H9 (cell line): ENCODE results near the gene ZBTB20. TPM values are rescaled to one million over a fixed set of nuclear protein-coding genes. Genes with fewer than 3 reads are reported as not detected.

Source experiments
- DNase-seq: peaks from one replicate; pipeline ENCODE4 v3.0.0-alpha.2; 2017
- H2AFZ ChIP-seq: one replicate; pipeline ENCODE4 v1.6.1; 2013; ENCODE audit warnings: mild to moderate bottlenecking, low read length, control low read depth, moderate library complexity
- H2AK5ac ChIP-seq: 2 replicates; pipeline ENCODE4 v1.6.1; 2013; ENCODE audit warnings: low read length, control low read depth, mixed read lengths; ENCODE audit not compliant: insufficient read length
- H2BK120ac ChIP-seq: one replicate; pipeline ENCODE4 v1.6.1; 2013; ENCODE audit warnings: low read depth, mild to moderate bottlenecking, low read length, control low read depth, inconsistent platforms; ENCODE audit not compliant: poor library complexity, severe bottlenecking
- H2BK12ac ChIP-seq: 2 replicates; pipeline ENCODE4 v1.6.1; 2013; ENCODE audit warnings: low read length, control low read depth, mixed read lengths, low read depth; ENCODE audit not compliant: insufficient read length
- H2BK15ac ChIP-seq: 2 replicates; pipeline ENCODE4 v1.6.1; 2013; ENCODE audit warnings: low read depth, low read length, control low read depth
- H2BK20ac ChIP-seq: one replicate; pipeline ENCODE4 v1.6.1; 2013; ENCODE audit warnings: low read depth, mild to moderate bottlenecking, low read length, control low read depth, inconsistent platforms; ENCODE audit not compliant: poor library complexity, severe bottlenecking
- H2BK5ac ChIP-seq: 2 replicates; pipeline ENCODE4 v1.6.1; 2013; ENCODE audit warnings: low read length, control low read depth, mixed read lengths; ENCODE audit not compliant: insufficient read length
- H3K14ac ChIP-seq: 2 replicates; pipeline ENCODE4 v1.6.1; 2013; ENCODE audit warnings: low read length, control low read depth; ENCODE audit not compliant: insufficient read depth
- H3K18ac ChIP-seq: 2 replicates; pipeline ENCODE4 v1.6.1; 2013; ENCODE audit warnings: low read depth, mild to moderate bottlenecking, mixed read lengths, low read length, control low read depth; ENCODE audit not compliant: insufficient read length
- H3K23ac ChIP-seq: 2 replicates; pipeline ENCODE4 v1.6.1; 2013; ENCODE audit warnings: low read length, control low read depth, mixed read lengths, low read depth; ENCODE audit not compliant: insufficient read length
- H3K23me2 ChIP-seq: 2 replicates; pipeline ENCODE4 v1.6.1; 2013; ENCODE audit warnings: low read depth, mild to moderate bottlenecking, mixed read lengths, low read length, control low read depth; ENCODE audit not compliant: insufficient read length, poor library complexity, severe bottlenecking
- H3K27ac ChIP-seq: 2 replicates; pipeline ENCODE4 v1.5.1; 2013; ENCODE audit warnings: low read length, control low read depth, mixed read lengths, low read depth; ENCODE audit not compliant: insufficient read length
- H3K27me3 ChIP-seq: 2 replicates; pipeline ENCODE4 v1.6.1; 2013; ENCODE audit warnings: low read length, control low read depth, inconsistent platforms; ENCODE audit not compliant: insufficient read depth
- H3K4ac ChIP-seq: 2 replicates; pipeline ENCODE4 v1.6.1; 2013; ENCODE audit warnings: low read depth, mild to moderate bottlenecking, control low read depth, inconsistent platforms, low read length, moderate library complexity
- H3K4me1 ChIP-seq: 2 replicates; pipeline ENCODE4 v1.6.1; 2013; ENCODE audit warnings: low read length, control low read depth, inconsistent platforms; ENCODE audit not compliant: insufficient read depth
- H3K4me2 ChIP-seq: 2 replicates; pipeline ENCODE4 v1.6.1; 2013; ENCODE audit warnings: low read length, control low read depth, mixed read lengths; ENCODE audit not compliant: insufficient read length, insufficient read depth
- H3K56ac ChIP-seq: 2 replicates; pipeline ENCODE4 v1.6.1; 2013; ENCODE audit warnings: low read depth, mild to moderate bottlenecking, mixed read lengths, low read length, control low read depth; ENCODE audit not compliant: insufficient read length
- H3K79me1 ChIP-seq: 2 replicates; pipeline ENCODE4 v1.6.1; 2013; ENCODE audit warnings: low read depth, mild to moderate bottlenecking, moderate library complexity, low read length, control low read depth, inconsistent platforms; ENCODE audit not compliant: insufficient read depth, poor library complexity, severe bottlenecking
- H3K79me2 ChIP-seq: 2 replicates; pipeline ENCODE4 v1.6.1; 2013; ENCODE audit warnings: low read length, control low read depth, inconsistent platforms; ENCODE audit not compliant: insufficient read depth
- H3K9ac ChIP-seq: 2 replicates; pipeline ENCODE4 v1.6.1; 2013; ENCODE audit warnings: low read length, control low read depth, mixed read lengths; ENCODE audit not compliant: insufficient read length; ENCODE audit errors: extremely low read depth
- H3K9me3 ChIP-seq: one replicate; pipeline ENCODE4 v1.6.1; 2013; ENCODE audit warnings: low read depth, low read length, inconsistent platforms; ENCODE audit not compliant: control insufficient read depth
- H3T11ph ChIP-seq: one replicate; pipeline ENCODE4 v1.6.1; 2013; ENCODE audit warnings: mild to moderate bottlenecking, low read length, control low read depth, inconsistent platforms
- H4K20me1 ChIP-seq: one replicate; pipeline ENCODE4 v1.6.1; 2013; ENCODE audit not compliant: control insufficient read depth, insufficient read length, insufficient read depth
- H4K5ac ChIP-seq: 2 replicates; pipeline ENCODE4 v1.6.1; 2013; ENCODE audit warnings: low read depth, mild to moderate bottlenecking, mixed read lengths, low read length, control low read depth; ENCODE audit not compliant: insufficient read length
- H4K8ac ChIP-seq: replicated peaks from 2 replicates; pipeline ENCODE4 v1.6.1; 2013; ENCODE audit warnings: low read length, control low read depth, mixed read lengths, low read depth; ENCODE audit not compliant: insufficient read length
- H4K91ac ChIP-seq: 2 replicates; pipeline ENCODE4 v1.6.1; 2013; ENCODE audit warnings: low read depth, mild to moderate bottlenecking, moderate library complexity, mixed read lengths, low read length, control low read depth; ENCODE audit not compliant: insufficient read length
- H3K27ac Mint-ChIP-seq, 3 experiments: 2 replicates in 2 of 3; 3 replicates in 1 of 3; pipeline ENCODE4 v1.8.0; 2020 to 2021; ENCODE audit warnings: mixed read lengths in 3 of 3, mild to moderate bottlenecking in 1 of 3, moderate library complexity in 1 of 3
- H3K27me3 Mint-ChIP-seq: 2 replicates; pipeline ENCODE4 v1.8.0; 2021; ENCODE audit warnings: low read depth, mild to moderate bottlenecking, moderate library complexity, mixed read lengths
- H3K36me3 Mint-ChIP-seq, 3 experiments: 2 replicates in 2 of 3; 3 replicates in 1 of 3; pipeline ENCODE4 v1.8.0; 2020 to 2021; ENCODE audit warnings: low read depth in 3 of 3, mixed read lengths in 3 of 3; ENCODE audit not compliant: insufficient read depth in 1 of 3
- H3K4me1 Mint-ChIP-seq, 2 experiments: 2 replicates each; pipeline ENCODE4 v1.8.0; 2020; ENCODE audit warnings: mixed read lengths in 2 of 2
- H3K4me3 Mint-ChIP-seq, 2 experiments: 2 replicates in 1 of 2; 3 replicates in 1 of 2; pipeline ENCODE4 v1.8.0; 2020 to 2021; ENCODE audit warnings: mild to moderate bottlenecking in 2 of 2, mixed read lengths in 2 of 2, moderate library complexity in 1 of 2
- H3K9me3 Mint-ChIP-seq, 2 experiments: 2 replicates in 1 of 2; 3 replicates in 1 of 2; pipeline ENCODE4 v1.8.0; 2020; ENCODE audit warnings: mild to moderate bottlenecking in 2 of 2, mixed read lengths in 2 of 2, moderate library complexity in 1 of 2
- total RNA-seq: library from RNA; stranded (reverse); gene quantifications from 2 replicates; pipeline ENCODE4 v1.2.1, GENCODE V29; 2021
- TF ChIP-seq, protein P1 (sequence below): fragments of 200-600 bp; sonication (generic); conservative IDR thresholded peaks from 3 replicates; pipeline ENCODE4 v1.8.0; 2021; ENCODE audit warnings: antibody characterized with exemption, mild to moderate bottlenecking

The ZBTB20 gene
- total RNA-seq, 1 experiment from 2014 or later = 0.70 TPM

DNA sequence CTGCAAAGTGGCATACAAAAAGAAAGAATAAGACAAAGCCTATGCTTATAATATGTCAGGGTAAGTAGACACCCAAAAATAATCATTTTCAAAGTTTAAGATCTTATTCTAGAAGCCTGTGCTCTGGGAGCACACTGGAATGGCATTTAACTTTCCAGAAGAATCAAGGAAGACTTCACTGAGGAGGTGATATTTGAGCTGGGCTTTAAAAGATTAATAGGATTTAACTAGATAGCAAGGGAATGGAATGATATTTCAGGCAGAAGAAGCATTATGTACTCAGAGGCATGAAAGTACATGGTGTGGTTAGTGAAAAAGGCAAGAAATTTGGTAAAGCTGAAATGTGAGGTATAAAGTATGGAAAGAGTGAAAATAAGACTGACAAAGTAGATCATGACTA, 106.8 kb downstream of the ZBTB20 start:
- H3K4me2 ChIP-seq = no peak overlapping the region
- Mint-ChIP-seq H3K9me3 (no peaks in the 10 kb centered on the region), H3K27ac (no peak overlapping the region), H3K4me1 (peaks cover 2 to 8% of the 10 kb centered on the region in 2 experiments; a peak in 2 of 4 replicates), H3K4me3 (no peak overlapping the region), H3K27me3 (no peaks in the 10 kb centered on the region), H3K36me3 (no peaks in the 10 kb centered on the region)
- no peaks in the 10 kb centered on the region for H4K20me1 ChIP-seq
- TF ChIP-seq, protein P1, sequence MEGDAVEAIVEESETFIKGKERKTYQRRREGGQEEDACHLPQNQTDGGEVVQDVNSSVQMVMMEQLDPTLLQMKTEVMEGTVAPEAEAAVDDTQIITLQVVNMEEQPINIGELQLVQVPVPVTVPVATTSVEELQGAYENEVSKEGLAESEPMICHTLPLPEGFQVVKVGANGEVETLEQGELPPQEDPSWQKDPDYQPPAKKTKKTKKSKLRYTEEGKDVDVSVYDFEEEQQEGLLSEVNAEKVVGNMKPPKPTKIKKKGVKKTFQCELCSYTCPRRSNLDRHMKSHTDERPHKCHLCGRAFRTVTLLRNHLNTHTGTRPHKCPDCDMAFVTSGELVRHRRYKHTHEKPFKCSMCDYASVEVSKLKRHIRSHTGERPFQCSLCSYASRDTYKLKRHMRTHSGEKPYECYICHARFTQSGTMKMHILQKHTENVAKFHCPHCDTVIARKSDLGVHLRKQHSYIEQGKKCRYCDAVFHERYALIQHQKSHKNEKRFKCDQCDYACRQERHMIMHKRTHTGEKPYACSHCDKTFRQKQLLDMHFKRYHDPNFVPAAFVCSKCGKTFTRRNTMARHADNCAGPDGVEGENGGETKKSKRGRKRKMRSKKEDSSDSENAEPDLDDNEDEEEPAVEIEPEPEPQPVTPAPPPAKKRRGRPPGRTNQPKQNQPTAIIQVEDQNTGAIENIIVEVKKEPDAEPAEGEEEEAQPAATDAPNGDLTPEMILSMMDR = no peak
- H2AFZ ChIP-seq = no peak overlapping the region
- H4K8ac ChIP-seq = no peak overlapping the region
- no peak overlapping the region for H4K5ac ChIP-seq
- no peaks in the 10 kb centered on the region for H3K27me3 ChIP-seq
- no peaks in the 10 kb centered on the region for H3K4me1 ChIP-seq
- no peak overlapping the region for H3K18ac ChIP-seq
- H2BK20ac ChIP-seq = no peak overlapping the region
- H3K23ac ChIP-seq = no peak overlapping the region
- H3T11ph ChIP-seq = no peak overlapping the region
- H2BK120ac ChIP-seq = no peak overlapping the region
- H2AK5ac ChIP-seq = no peak overlapping the region
- no peak overlapping the region for H3K27ac ChIP-seq
- H3K23me2 ChIP-seq = no peaks in the 10 kb centered on the region
- no peak overlapping the region for H3K4ac ChIP-seq
- no peak overlapping the region for H2BK5ac ChIP-seq
- no peak for DNase-seq
- no peaks in the 10 kb centered on the region for H3K79me2 ChIP-seq
- H3K9ac ChIP-seq = no peak overlapping the region
- no peak overlapping the region for H2BK12ac ChIP-seq
- no peaks in the 10 kb centered on the region for H3K9me3 ChIP-seq
- no peak overlapping the region for H2BK15ac ChIP-seq
- H3K14ac ChIP-seq = no peak overlapping the region
- no peak overlapping the region for H4K91ac ChIP-seq
- no peak overlapping the region for H3K56ac ChIP-seq
- no peaks in the 10 kb centered on the region for H3K79me1 ChIP-seq
